HG03432 (cell line): Measurements from ENCODE around the gene ATP2B2.

Experiments used
- ATAC-seq: cut with Tn5 transposase; IDR thresholded peaks from one replicate; pipeline ENCODE4 v1.9.1; 2021; ENCODE audit warnings: mild to moderate bottlenecking, moderate library complexity; ENCODE audit not compliant: unreplicated experiment

The ATP2B2 gene

DNA sequence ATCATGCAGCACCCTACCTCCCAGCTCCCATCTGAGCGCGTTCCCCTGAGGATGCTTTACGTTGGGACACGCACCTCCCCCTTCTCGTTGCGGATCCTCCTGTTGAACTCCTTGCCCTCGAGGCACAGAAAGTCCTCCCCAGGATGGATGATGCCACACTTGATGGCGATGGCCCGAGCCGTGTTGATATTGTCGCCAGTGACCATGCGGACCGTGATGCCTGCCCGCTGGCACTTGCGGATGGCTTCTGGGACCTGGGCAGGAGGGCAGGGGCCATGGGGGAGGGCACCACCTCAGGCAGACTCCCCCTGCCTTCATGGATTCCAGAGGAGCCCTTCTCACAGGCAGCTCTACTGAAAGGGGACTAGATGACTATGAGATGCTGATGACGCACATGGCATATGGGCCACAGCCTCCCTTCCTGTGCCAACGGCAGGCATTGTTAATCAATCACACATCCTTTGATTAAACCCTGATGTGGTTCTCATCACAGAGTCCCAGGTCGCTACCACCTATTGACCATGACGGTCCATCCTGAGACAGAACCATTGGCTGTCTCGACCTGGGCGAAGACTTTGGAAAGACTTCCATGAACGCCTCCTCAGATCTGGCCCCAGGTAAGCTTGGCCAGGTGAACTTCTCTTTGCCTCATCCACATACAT lies 154.9 kb downstream of the ATP2B2 start:
- no peak for ATAC-seq

DNA sequence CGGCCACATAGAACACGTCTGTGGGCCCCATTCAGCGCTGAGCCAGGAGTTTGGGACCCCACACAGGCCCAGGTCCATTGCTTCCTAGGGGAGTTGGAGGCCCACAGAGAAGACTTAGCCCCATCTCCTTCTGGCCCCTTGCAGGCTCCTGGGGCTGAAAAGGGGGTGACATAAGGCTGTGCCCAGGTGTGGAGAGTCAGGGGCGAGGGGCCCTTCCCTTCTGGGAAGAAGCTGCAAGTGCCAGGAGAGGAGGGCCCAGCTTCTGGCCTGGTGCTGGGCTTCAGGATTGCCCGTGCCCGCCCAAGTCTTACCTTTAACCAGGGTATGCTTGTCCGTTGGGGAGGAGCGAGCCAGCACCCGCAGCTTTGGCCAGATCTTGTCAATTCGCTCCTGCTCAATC lies 155.6 kb downstream of the ATP2B2 start:
- ATAC-seq, result no peak

- no peak for ATAC-seq
Observed at GRCh38 chr3:10348404-10348721, 157.0 kb downstream of the ATP2B2 start.

DNA sequence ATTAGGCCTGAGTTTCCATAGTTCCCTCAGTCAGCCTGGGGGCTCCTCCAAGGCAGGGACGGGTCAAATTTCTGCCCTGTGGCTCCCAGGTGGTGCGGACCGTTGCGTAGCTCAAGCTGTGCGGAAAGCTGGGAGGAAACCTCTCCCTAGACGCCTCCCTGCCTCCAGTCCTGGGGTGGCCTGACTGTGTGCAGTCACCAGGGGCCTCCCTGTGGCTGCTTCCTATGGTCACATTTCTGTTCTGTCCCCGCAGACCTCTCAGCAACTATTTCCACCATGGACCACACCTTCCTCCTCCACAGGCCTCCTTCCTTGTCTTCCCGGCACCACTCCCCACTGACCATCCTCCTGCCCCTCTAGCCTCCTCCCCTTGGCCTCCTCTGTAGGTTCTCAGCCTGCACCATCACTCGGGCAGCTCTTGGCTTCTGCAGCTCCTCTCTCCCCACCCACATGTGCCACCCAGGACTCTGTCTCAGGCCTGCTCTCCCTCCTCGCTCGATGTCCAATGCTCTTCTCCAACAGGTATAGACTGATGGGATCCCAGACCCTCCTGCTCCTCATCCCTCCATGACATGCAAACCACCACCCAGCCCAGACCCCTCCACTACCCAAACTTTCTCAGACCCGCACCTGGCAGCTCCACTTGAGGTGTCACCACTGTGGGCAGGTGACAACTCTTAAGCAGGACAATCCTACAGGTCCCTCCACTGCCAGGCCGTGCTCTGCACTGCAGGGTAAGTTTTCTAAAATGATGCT lies 157.6 kb downstream of the ATP2B2 start:
- no peak for ATAC-seq

DNA sequence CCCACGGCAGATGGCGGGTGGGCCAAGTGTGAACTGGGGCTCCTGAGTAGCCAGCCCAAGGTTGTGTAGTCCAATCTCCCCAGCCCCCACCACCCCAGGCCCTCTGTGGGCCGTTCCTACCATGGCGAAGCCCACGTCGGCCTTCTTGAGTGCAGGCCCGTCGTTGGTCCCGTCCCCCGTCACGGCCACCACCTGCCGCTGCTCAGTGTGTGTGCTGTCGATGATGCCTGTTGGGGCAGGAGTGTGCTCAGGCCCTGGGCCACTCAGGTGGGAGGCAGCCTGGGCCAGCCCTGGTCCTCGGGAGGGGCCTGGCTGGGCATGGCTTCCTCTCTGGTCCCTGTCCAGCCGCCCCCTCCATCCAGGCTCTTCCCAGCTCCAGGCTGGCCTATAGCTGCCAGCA lies 159.5 kb downstream of the ATP2B2 start:
- no peak for ATAC-seq

DNA sequence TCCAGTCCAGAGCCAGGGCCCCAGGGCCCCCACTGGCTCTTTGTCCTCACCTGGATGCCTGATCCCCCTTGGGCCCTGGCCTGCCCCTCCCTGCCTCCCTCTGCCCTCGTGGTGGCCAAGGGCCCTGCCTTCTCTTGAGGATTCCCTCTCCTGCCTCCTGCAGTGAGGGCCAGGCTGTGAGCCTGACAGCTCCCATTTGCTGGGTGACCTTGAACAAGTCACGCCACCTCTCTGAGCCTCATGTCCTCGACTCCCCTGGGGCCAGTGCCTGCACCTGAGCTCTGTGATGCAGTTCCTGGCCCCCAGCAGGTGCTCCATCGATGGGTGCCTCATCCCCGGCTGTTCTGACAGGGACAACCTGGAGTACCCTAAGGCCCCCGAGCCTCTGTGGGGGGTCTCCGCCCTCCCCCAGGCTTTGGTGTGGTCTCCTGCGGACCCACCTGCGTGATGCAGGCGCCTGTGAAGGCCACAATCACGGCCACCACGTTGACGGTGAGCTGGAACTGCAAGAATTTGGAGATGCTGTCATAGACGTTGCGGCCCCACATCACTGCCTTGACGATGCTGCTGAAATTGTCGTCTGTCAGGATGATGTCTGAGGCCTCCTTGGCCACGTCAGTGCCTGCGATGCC lies 160.3 kb downstream of the ATP2B2 start:
- ATAC-seq, result no peak

DNA sequence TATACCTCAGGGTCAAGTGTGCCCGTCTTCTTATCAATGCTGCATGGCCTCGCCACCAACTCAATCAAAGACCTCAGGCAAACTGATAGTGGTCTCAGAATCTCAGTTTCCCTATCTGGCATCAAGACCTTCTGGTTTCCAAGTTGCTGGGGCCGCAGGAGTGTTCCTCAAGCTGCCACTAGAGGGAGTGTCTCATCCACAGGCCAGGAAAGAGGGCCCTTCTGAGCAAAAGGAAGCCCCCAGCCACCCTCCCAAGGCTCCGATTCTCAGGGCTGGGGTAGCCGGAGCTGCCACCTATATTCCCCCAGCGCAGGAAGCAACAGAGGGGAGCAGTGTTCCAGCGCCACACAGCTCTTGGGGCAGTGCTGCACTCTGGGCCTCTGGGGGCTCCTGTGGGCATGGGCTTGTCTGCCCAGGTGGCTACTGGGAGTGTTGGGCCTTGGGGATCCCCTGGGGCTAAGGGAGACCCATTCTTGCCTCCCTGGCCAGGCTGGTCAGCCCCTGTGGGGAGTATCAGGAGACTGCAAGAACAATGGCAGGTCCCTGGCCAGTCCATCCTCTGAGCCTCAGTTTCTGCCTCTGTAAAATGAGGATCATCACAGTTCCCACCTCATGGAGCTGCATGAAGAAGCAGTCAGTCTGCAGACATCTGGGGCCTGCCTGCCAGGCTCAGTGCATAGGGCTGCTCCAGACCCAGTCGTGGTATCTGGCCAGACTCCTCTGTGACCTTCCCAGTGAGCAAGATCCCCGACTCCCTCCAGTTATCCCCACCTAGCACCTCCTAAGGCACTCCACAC lies 161.0 kb downstream of the ATP2B2 start:
- ATAC-seq, result no peak

DNA sequence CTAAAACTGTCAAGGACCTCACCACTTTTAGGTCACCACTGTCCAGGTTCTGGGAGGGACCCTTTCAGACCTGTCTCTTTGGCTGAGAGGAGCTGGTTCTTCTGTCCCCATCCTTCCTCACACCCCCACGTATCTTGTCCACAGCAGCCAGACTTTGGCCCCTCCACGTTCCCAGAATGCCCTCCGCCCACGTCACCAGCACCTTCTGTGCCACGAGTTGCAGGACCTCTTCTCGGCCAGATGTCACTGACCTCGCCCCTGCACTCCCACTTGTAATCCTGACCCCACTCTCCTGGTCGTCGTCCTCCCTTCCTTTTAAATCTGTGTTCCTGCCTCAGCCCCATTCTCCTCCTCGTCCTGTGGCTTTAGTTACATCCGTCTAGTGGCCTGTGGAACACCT lies 161.9 kb downstream of the ATP2B2 start:
- no peak for ATAC-seq

GRCh38 chr3:10342781-10343180 lies 162.6 kb downstream of the ATP2B2 start:
- ATAC-seq, result no peak

DNA sequence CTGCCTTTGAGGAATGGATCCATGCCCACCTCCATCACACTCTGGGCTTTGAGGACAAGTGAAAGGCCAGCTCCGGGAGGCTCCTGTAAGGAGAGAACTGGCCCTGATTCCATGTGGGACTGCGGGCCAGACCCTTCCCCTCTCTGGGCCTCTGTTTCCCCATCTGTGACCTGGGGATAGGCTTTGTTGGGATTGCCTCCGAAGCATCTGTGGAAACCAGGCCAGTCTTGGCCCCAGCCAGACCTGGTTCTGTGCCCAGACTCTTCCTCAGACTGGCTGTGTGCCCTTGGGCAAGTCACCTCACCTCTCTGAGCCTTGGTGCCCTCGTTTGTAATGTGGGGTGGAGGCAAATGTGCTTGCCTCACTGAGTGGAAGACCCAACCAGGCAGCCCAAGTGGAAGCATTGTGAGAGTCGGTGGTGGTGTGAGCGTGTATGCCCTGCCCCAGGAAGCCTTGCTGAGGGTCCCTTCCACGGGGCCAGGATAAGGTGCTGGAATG lies 163.4 kb downstream of the ATP2B2 start:
- no peak for ATAC-seq

- no peak for ATAC-seq
Observed at GRCh38 chr3:10340476-10340875, 164.9 kb downstream of the ATP2B2 start.

GRCh38 chr3:10340046-10340445 lies 165.3 kb downstream of the ATP2B2 start:
- ATAC-seq, result no peak

DNA sequence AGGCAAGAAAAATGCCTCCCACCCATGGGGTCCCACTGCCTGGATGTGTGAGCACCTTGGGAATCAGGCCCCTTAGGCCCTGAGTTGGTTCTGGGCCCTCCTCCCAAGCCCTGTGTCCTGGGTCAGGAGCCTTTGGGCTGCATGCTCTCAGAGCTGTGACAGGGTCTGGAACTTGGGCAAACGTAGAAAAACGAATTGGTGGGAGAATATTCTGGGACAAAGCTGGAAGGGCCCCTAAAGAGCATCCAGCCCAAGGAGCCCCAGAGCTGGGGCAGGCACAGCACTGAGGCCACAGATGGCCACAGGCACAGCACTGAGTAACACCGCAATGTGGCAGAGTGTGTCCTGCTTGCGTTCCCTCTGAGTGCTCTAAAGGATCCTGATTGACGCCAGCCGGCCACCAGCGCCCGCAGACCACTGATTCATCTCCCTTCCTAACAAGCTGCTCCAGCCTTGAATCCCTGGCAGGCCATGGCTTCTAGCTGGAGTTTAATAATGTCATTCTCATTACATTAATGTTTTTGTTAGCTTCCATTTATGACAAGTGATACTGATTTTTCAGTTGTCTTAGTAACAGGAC lies 165.9 kb downstream of the ATP2B2 start:
- ATAC-seq, result no peak

GRCh38 chr3:10338591-10339353 lies 166.6 kb downstream of the ATP2B2 start:
- ATAC-seq, result no peak

- no peak for ATAC-seq
Observed at GRCh38 chr3:10338164-10338470, 167.3 kb downstream of the ATP2B2 start.

- no peak for ATAC-seq
Observed at GRCh38 chr3:10337323-10338163, 167.8 kb downstream of the ATP2B2 start.

GRCh38 chr3:10336761-10337160 lies 168.6 kb downstream of the ATP2B2 start:
- no peak for ATAC-seq

GRCh38 chr3:10335871-10336622 lies 169.3 kb downstream of the ATP2B2 start:
- no peak for ATAC-seq
